GM20000 (cell line): ENCODE data around the gene DNASE2B.

Source experiments
- DNase-seq: peaks from one replicate; pipeline ENCODE4 v3.0.0; 2012; ENCODE audit warnings: low spot score
- TF ChIP-seq, protein P1 (sequence below): IDR thresholded peaks from 2 replicates; pipeline ENCODE4 v1.5.1; 2012; ENCODE audit warnings: mild to moderate bottlenecking, control low read depth; ENCODE audit errors: extremely low read depth, missing control alignments

DNASE2B gene

DNA sequence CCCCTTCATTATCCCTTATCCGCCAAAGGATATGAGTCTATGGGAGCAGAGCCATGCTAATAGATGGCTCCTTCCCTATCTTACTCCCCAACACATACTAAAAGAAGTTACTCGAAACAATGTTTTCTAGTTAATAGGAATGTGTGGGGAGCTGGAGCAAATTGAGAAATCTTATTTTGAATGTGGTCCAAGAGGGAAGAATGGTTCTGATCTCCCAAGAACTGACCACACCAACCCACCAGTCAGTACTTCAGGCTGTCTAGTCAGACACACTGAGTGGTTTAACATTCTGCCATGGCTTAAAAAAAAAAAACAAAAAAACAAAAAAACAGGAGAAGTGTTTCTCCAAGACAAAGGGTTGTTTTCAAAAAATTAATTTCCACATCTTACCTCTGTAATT is 31.5 kb upstream of the DNASE2B start:
- TF ChIP-seq, protein P1, sequence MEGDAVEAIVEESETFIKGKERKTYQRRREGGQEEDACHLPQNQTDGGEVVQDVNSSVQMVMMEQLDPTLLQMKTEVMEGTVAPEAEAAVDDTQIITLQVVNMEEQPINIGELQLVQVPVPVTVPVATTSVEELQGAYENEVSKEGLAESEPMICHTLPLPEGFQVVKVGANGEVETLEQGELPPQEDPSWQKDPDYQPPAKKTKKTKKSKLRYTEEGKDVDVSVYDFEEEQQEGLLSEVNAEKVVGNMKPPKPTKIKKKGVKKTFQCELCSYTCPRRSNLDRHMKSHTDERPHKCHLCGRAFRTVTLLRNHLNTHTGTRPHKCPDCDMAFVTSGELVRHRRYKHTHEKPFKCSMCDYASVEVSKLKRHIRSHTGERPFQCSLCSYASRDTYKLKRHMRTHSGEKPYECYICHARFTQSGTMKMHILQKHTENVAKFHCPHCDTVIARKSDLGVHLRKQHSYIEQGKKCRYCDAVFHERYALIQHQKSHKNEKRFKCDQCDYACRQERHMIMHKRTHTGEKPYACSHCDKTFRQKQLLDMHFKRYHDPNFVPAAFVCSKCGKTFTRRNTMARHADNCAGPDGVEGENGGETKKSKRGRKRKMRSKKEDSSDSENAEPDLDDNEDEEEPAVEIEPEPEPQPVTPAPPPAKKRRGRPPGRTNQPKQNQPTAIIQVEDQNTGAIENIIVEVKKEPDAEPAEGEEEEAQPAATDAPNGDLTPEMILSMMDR = no peak

DNA sequence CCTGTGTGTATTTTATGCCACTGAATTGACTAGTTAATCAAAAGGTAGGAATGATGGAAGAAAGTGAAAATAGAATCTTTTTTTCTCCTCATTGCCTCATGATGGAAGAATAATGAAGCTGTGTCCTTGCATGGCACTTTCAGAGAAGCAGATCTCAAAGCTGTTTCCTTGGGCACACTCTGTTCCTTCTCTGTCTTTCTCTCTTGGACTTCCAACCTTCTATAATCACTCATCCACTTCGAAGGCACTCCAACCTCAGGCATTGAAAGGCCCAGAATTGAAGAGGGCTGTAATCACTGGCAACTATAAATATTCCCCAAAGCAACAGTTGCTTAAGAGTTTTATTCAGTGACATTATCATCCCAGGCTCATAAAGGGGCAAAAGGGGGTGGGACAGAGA is 31.1 kb upstream of the DNASE2B start:
- TF ChIP-seq, protein P1 = no peak
- DNase-seq = no peak

More for the DNA sequence above, 31.5 kb upstream of the DNASE2B start:
- no peak for DNase-seq

DNA sequence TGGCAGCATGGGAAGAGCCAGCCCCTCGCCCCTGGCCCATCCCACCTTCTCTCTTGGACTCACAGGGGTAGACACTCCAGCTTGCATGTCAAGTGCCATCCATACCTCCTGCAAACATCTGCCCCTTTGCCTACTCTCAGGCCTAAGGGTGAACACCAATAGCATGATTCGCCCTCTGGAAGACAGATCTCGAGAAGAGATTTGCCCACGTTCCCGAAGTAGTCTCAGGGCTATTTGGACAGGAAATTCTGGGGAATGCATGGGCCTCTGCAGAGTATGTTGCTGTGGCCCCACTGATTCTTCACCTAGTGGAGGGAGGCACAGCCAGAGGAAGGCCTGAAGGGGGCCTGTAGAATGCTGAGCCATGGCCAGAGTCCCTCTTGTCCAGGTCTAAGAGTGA is 29.8 kb upstream of the DNASE2B start:
- no peak for DNase-seq
- TF ChIP-seq, protein P1 = no peak

DNA sequence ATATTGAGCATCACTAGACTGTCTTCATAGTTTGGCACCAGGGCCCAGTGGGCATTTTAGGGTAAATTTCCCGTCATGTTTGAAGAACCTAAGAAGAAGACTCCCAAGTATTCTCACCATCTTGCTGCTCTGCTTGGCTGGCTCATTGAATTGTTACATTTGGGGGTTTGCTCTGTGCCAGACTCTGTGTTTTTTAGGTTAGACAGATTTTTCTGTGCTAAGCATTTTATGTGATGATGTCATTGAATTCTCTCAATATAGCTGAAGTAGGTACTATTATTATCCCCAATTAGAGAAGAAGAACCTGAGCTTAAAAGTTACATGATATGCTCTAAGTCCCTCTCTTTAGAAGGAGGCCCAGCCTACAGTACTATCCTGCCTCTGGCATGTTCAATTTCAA is 28.0 kb upstream of the DNASE2B start:
- TF ChIP-seq, protein P1 = no peak
- no peak for DNase-seq

DNA sequence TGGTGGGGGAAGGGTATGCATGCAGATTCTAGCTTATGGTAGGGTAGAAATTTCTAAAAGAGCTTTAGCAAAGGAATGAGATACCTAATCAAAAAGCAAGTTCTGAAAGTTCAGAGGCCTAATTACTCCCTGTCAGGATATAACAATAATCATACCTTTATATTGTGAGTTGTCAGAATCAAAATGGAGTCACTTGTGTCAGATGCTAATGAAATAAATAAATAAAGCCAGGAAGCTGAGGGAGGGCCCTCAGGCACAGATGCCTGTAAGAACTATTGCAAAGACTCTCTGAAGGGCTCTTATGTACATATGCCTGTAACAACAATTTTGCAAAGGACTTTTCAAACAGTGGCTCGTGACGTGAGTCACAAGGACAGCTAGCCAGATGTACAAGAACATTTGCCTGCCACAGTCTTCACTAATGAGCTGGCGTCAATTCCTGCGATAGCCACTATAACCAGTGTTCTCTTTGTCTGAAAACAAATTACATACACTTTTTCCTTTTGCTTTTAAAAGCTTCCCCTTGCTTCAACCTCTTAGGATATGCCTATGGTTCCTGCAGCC is 27.4 kb upstream of the DNASE2B start:
- no peak for DNase-seq
- TF ChIP-seq, protein P1 = no peak

DNA sequence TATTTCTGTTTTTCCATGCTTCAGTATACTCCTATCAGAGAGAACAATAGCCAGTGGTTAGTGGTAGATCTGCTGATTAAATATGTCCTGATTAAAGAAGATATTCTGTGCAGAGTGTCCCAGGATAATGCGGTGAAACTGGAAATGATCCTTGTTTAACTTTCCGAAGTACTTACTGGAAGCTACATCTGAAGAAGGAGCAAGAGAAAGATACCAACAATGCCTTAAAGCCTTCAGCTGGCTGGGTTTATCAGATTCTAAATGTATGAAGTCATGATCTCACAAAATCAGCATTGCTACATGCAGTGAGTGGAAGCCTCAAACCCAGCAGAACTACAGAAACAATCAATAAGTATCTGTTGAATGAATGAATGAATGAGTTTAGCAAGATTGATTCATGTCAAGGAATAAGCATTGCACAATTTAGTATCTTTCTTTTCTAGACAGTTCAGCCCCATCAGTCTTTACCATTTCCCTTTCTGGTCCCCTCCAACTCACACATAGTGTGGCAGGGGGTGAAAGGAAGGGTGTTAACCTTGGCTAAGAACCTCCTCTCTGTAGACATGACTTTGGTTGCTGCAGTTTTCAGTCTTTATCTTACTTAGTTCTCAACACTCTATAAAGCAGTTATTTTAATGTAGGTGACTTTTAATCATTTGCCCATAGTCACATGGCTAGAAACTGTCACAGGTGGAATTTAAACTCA is 24.7 kb upstream of the DNASE2B start:
- TF ChIP-seq, protein P1 = no peak
- DNase-seq = no peak

DNA sequence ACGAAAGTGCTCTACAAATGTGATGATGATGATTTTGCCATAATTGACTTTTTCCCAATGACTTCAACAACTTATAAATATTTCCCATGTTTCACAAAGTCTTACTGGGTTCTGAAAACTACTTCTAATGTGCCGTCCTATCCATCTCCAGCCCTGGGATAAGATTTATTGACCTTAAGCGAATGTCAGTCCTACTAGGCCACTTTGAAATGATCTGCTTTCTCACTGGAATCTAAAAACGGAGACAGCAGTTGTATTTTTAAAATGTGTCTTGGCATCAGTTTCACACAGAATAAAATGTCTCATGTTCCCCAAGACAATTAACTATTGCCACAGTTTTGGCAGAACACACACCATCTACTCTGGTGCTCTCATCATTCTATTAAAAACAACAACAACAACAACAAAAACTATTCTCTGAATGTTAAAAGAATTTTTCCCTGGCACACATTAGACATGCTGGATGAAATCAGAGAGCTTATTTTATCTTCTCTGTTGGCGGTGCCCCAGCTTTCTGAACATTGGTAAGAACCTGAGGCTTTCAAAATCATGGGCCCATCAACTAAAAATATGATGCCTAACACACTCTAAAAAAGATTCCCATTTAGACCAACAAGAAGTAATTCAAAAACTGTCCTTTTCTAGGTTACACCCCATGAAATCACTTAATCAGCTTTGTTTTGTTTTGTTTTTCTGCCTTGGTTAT is 23.1 kb upstream of the DNASE2B start:
- TF ChIP-seq, protein P1 = no peak
- DNase-seq = no peak
